ENCODE results near the gene EVA1C. TPM values are rescaled to one million over a fixed set of nuclear protein-coding genes. Genes with fewer than 3 reads are reported as not detected.

EVA1C gene
- total RNA-seq, 2 donors from 2014 or later, result 45.7 to 48.6 TPM

- no peak for TF ChIP-seq POLR2AphosphoS5 (IDR thresholded peaks at IDR 0.05)
- no peak for TF ChIP-seq POLR2A (IDR thresholded peaks at IDR 0.05)
- no peak for TF ChIP-seq CTCF (IDR thresholded peaks at IDR 0.05)
- peaks cover 16% of the 10 kb centered on the region for H3K4me1 ChIP-seq (replicated peaks)
- H3K27me3 ChIP-seq (replicated peaks; ENCODE audit: insufficient read depth), result no peaks in the 10 kb centered on the region
- peaks cover 4 to 10% of the 10 kb centered on the region in 2 donors for H3K36me3 ChIP-seq
- H3K4me3 ChIP-seq, result no peak overlapping the region
- no peak for DNase-seq (ENCODE audit: low spot score)
- H3K9me3 ChIP-seq, result no peaks in the 10 kb centered on the region
- H3K27ac ChIP-seq, result peak overlapping the region; percentile 73 to 75
- 68% methylated on average over 15 of the region's 15 CpGs for WGBS
- intact Hi-C loops (cut with DNase I), result no loop called here
Observed at GRCh38 chr21:32474179-32475059, 61.9 kb downstream of the EVA1C start.

GRCh38 chr21:32475162-32475812 is 62.8 kb downstream of the EVA1C start:
- Histone ChIP-seq H3K4me3 (no peak overlapping the region), H3K27ac (peak overlapping the region; percentile 73 to 75), H3K4me1 (replicated peaks) (peaks cover 16% of the 10 kb centered on the region), H3K9me3 (no peaks in the 10 kb centered on the region), H3K27me3 (replicated peaks; ENCODE audit: insufficient read depth) (no peaks in the 10 kb centered on the region), H3K36me3 (peaks cover 0 to 3% of the 10 kb centered on the region in 2 donors)
- no peak for TF ChIP-seq POLR2A (IDR thresholded peaks at IDR 0.05)
- peak in 2 of 4 experiments; percentile 14 to 22 for TF ChIP-seq CTCF (IDR thresholded peaks at IDR 0.05)
- peak; percentile 27 for TF ChIP-seq POLR2AphosphoS5 (IDR thresholded peaks at IDR 0.05)
- 12% methylated on average over 9 of the region's 9 CpGs for WGBS
- intact Hi-C loops (cut with DNase I), result no loop called here
- DNase-seq (ENCODE audit: low spot score), result no peak

GRCh38 chr21:32476661-32477423 is 64.3 kb downstream of the EVA1C start:
- H3K27ac ChIP-seq, result peak overlapping the region; percentile 73 to 75
- intact Hi-C loops (cut with DNase I), result no loop called here

GRCh38 chr21:32477424-32477745 is 64.9 kb downstream of the EVA1C start:
- no peaks in the 10 kb centered on the region for H3K36me3 ChIP-seq
- H3K4me3 ChIP-seq, result no peak overlapping the region
- H3K27me3 ChIP-seq (replicated peaks; ENCODE audit: insufficient read depth), result no peaks in the 10 kb centered on the region
- intact Hi-C loops (cut with DNase I), result no loop called here
- H3K27ac ChIP-seq, result peak overlapping the region; percentile 73 to 75
- 80% methylated on average over 9 of the region's 9 CpGs for WGBS
- H3K4me1 ChIP-seq (replicated peaks), result peaks cover 16% of the 10 kb centered on the region
- H3K9me3 ChIP-seq, result no peaks in the 10 kb centered on the region
- no peak for DNase-seq (ENCODE audit: low spot score)
- no peak for TF ChIP-seq CTCF (IDR thresholded peaks at IDR 0.05)
- no peak for TF ChIP-seq POLR2AphosphoS5 (IDR thresholded peaks at IDR 0.05)
- TF ChIP-seq POLR2A (IDR thresholded peaks at IDR 0.05), result no peak

More at GRCh38 chr21:32476661-32477423, 64.3 kb downstream of the EVA1C start:
- no peak for DNase-seq (ENCODE audit: low spot score)
- no peak overlapping the region for H3K4me3 ChIP-seq
- H3K36me3 ChIP-seq, result no peaks in the 10 kb centered on the region
- H3K4me1 ChIP-seq (replicated peaks), result peaks cover 16% of the 10 kb centered on the region
- WGBS, result 88% methylated on average over 13 of the region's 13 CpGs
- TF ChIP-seq POLR2AphosphoS5 (IDR thresholded peaks at IDR 0.05) (no peak), CTCF (IDR thresholded peaks at IDR 0.05) (no peak), POLR2A (IDR thresholded peaks at IDR 0.05) (no peak)
- no peaks in the 10 kb centered on the region for H3K9me3 ChIP-seq
- H3K27me3 ChIP-seq (replicated peaks; ENCODE audit: insufficient read depth), result no peaks in the 10 kb centered on the region
